Testis (tissue), 2 donors: ENCODE measurements around the gene PBX2.

Experiments
- CTCF ChIP-seq, 3 experiments: fragments of 450-650 bp in 2 of 3; fragments of 200-600 bp in 1 of 3; sonication (generic) in 1 of 3; IDR thresholded peaks; one replicate each; pipeline ENCODE4 v1.5.1; 2016 to 2019; ENCODE audit warnings: antibody characterized with exemption in 3 of 3, mild to moderate bottlenecking in 2 of 3, moderate library complexity in 1 of 3
- POLR2A ChIP-seq: fragments of 450-650 bp; IDR thresholded peaks from one replicate; pipeline ENCODE4 v1.6.1; 2017; ENCODE audit warnings: antibody characterized with exemption, mild to moderate bottlenecking, moderate library complexity

DNA sequence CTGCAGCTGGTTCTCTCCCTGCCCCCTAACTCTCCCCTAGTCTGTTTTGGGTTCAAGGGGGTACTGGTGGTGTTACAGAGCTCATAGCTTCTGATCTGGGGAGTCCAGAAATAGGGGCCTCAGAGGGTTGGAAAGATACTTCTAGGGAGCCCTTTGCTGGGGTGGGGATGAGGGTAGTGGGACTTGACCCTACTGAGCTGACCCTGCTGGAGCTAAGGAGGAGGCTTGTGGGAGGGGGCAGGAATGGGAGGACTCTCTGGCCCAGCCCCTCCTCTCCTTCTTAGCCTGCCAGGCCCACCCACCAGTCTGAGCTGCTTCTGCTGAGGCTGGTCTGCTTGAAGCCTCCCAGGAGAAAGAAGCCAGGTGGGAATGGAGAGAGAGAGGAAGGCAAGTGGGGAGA, 25.7 kb downstream of the PBX2 start, which contains the start of gene EGFL8:
- TF ChIP-seq POLR2A (no peak), CTCF (IDR thresholded peaks at IDR 0.05) (no peak)
